ENCODE results near the gene CLASP1. TPM values are rescaled to one million over a fixed set of nuclear protein-coding genes. Genes with fewer than 3 reads are reported as not detected.

The CLASP1 gene
- total RNA-seq, 1 experiment from 2014 or later: 45.9 TPM

- TF ChIP-seq, protein P1, sequence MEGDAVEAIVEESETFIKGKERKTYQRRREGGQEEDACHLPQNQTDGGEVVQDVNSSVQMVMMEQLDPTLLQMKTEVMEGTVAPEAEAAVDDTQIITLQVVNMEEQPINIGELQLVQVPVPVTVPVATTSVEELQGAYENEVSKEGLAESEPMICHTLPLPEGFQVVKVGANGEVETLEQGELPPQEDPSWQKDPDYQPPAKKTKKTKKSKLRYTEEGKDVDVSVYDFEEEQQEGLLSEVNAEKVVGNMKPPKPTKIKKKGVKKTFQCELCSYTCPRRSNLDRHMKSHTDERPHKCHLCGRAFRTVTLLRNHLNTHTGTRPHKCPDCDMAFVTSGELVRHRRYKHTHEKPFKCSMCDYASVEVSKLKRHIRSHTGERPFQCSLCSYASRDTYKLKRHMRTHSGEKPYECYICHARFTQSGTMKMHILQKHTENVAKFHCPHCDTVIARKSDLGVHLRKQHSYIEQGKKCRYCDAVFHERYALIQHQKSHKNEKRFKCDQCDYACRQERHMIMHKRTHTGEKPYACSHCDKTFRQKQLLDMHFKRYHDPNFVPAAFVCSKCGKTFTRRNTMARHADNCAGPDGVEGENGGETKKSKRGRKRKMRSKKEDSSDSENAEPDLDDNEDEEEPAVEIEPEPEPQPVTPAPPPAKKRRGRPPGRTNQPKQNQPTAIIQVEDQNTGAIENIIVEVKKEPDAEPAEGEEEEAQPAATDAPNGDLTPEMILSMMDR (conservative IDR thresholded peaks at IDR 0.05): no peak
- H3K27ac Mint-ChIP-seq: no peak overlapping the region; a peak in 1 of 7 replicates
- Histone ChIP-seq H3K79me2 (ENCODE audit: insufficient read depth, low read length) (no peaks in the 10 kb centered on the region; the same call in 1 of the 2 replicates), H2AK5ac (ENCODE audit: insufficient read length, low read length) (no peak overlapping the region), H3K18ac (ENCODE audit: insufficient read length, low read depth, low read length) (no peak overlapping the region), H3K56ac (ENCODE audit: insufficient read length, low read depth, low read length) (no peak overlapping the region), H3K23ac (ENCODE audit: insufficient read length, low read depth, low read length) (no peak overlapping the region), H3K23me2 (ENCODE audit: insufficient read length, low read depth, low read length, poor library complexity, severe bottlenecking) (no peaks in the 10 kb centered on the region), H3K27ac (ENCODE audit: insufficient read length, low read depth, low read length) (no peak overlapping the region), H4K8ac (replicated peaks; ENCODE audit: insufficient read length, low read depth, low read length) (no peak overlapping the region), H2BK5ac (ENCODE audit: insufficient read length, low read length) (no peak overlapping the region), H2BK120ac (ENCODE audit: low read depth, low read length, poor library complexity, severe bottlenecking) (no peak overlapping the region), H3K4me1 (ENCODE audit: insufficient read depth, low read length) (no peaks in the 10 kb centered on the region), H4K91ac (ENCODE audit: insufficient read length, low read depth, low read length) (no peak overlapping the region), H3K79me1 (ENCODE audit: insufficient read depth, low read depth, low read length, poor library complexity, severe bottlenecking) (peaks cover 5% of the 10 kb centered on the region), H3K14ac (ENCODE audit: insufficient read depth, low read length) (no peak overlapping the region), H2BK20ac (ENCODE audit: low read depth, low read length, poor library complexity, severe bottlenecking) (no peak overlapping the region), H4K20me1 (ENCODE audit: control insufficient read depth, insufficient read depth, insufficient read length) (no peaks in the 10 kb centered on the region), H3T11ph (ENCODE audit: low read length) (no peak overlapping the region), H4K5ac (ENCODE audit: insufficient read length, low read depth, low read length) (no peak overlapping the region), H3K27me3 (ENCODE audit: insufficient read depth, low read length) (no peaks in the 10 kb centered on the region), H3K9ac (ENCODE audit: extremely low read depth, insufficient read length, low read length) (no peak overlapping the region), H3K9me3 (ENCODE audit: control insufficient read depth, low read depth, low read length) (no peaks in the 10 kb centered on the region), H3K4me2 (ENCODE audit: insufficient read depth, insufficient read length, low read length) (no peak overlapping the region), H2AFZ (ENCODE audit: low read length) (no peak overlapping the region), H2BK15ac (ENCODE audit: low read depth, low read length) (no peak overlapping the region), H3K4ac (ENCODE audit: low read depth, low read length) (no peak overlapping the region), H2BK12ac (ENCODE audit: insufficient read length, low read depth, low read length) (no peak overlapping the region)
- H3K4me3 Mint-ChIP-seq: no peak overlapping the region; a peak in 1 of 5 replicates
- H3K36me3 Mint-ChIP-seq (ENCODE audit: insufficient read depth in 1 of 3, low read depth in 3 of 3): peaks cover 0 to 11% (median 4%) of the 10 kb centered on the region in 3 experiments; a peak in 4 of 7 replicates
- no peak for DNase-seq
- H3K27me3 Mint-ChIP-seq (ENCODE audit: low read depth): no peaks in the 10 kb centered on the region
- peaks cover 6 to 8% of the 10 kb centered on the region in 2 experiments for H3K4me1 Mint-ChIP-seq
- no peaks in the 10 kb centered on the region for H3K9me3 Mint-ChIP-seq
- no CpG with 5 or more reads among the region's 3 CpGs for WGBS (ENCODE audit: extremely low coverage, insufficient read length, low lambda C conversion rate)
These were observed 58.1 kb downstream of the CLASP1 start for GRCh38 chr2:121591199-121591598.

Measured in H9 (cell line).